ENCODE measurements around the gene RDX.

Gene RDX

DNA sequence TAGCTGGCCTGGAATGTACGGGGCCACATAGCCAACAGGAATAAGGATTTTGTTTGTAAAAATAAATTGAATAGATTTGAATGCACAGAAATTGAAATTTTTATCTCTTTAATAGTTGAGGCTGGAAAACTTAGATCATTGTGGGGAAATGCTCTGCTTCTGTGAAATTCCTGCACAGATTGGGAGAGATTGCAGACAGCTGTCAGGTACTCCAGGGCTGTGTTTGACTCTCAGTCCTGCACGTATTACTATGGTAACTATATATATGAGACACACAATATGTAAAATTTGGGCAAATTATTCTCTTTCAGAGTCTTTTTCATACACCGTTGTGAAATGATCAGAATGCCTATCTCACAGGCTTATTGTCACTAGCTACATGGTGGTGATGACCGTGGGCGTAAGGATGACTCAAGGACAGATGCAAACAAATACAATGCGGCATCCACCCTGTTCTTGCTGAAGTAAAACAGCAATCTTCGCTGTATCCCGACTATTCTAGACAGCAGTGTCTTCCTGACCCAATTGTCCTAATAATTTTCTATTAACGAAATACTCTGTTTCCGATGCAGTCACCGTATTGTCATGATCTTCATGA, 123.8 kb downstream of the RDX start:
- no peak for DNase-seq (ENCODE audit: low read depth in 3 of 3)

DNA sequence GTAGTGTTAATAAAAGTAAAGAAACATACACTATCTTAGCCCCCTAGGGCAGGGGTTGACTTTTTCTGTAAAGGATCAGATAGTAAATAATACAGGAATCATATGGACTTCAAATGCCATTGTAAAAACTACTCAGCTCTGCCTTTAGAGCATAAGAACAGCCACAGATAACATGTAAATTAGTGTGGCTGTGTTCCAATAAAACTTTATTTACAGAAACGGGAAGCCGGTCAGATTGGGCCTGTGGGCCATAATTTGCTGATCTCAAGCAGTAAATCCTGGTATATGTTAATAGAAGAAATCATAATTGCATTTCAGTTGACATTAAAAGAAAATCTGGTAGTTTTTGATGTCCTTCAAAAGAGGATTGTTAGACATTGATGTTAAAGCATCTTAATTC, 126.7 kb downstream of the RDX start:
- DNase-seq (ENCODE audit: low read depth in 3 of 3): no peak

DNA sequence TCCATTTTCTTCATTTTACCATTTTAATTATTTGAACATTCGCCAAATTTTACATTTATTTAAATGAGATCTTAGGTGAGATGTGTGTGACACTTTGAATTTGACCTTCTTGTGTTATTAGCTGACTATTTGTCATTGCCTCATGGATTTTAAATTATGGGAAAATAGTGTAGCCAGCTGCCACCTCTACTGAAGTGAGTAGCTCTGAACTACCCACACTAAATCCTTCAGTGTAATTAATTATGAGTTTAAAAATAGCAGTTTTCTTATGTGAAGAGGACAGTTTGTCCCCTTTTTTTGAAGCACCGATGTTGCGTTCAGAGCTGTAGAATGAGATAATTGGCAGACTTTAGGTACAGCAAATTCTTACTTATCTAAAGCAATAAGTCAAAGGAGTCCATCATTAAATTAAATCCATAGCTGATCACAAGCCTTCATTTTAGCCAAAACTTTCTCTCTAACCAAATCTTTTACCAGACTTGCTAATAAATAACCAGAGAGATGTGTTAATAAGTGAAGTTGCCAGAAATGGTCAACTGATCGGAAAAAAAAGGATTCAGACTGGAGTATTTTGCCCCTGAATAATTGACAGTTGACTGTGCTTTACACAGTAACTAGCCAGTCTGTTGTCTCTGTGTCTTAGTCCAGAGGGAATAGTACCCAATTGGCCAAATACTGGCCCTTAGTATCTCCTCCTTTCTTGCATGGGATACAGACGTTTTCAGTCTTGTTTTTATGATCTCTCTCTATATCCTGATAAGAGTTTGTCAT, 128.2 kb downstream of the RDX start:
- DNase-seq (ENCODE audit: low read depth in 3 of 3): no peak

DNA sequence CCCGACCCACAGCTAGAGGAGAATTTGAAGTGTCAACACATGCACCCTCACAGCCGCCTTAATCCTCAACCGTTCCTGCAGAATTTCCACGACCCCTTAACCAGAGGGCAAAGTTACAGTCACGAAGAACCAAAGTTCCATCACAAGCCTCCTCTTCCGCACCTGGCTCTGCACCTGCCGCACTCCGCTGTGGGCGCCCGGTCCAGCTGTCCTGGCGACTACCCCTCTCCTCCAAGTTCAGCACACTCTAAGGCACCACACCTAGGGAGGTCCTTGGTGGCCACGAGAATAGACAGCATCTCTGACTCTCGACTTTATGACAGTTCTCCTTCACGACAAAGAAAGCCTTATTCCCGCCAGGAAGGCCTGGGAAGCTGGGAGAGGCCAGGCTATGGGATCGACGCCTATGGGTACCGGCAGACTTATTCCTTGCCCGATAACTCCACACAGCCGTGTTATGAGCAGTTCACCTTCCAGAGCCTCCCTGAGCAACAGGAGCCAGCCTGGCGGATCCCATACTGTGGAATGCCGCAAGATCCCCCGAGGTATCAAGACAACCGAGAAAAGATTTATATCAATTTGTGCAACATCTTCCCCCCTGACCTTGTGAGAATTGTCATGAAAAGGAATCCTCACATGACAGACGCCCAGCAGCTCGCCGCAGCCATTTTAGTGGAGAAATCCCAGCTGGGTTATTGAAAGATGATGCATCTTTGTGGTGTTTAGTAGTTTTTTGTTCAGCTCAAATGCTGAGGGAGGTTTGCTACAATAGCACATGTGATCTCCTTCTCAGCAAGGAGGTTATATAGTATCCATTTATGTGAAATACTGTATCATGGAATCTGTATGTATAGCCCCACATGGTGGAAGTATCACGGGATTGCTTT, 131.1 kb downstream of the RDX start:
- no peak for DNase-seq (ENCODE audit: low read depth in 3 of 3)

DNA sequence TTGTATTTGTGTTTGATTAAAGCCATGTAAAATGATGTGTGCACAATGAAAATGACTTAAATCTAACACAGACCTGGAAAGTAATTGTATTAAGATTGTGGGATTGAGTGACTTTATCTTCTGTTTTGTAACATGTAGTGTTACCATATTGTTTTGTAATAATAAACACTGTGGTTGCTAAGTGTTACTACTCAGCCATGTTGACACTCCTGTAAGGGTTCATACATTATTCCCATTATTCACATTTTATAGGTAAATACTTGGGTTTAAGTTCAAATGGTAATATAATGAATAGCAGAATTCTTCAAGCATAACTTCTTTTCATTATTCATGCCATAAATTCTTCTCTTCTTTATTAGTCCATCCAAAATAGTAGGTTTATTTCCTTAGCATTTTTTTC, 134.2 kb downstream of the RDX start:
- no peak for DNase-seq (ENCODE audit: low read depth in 3 of 3)

DNA sequence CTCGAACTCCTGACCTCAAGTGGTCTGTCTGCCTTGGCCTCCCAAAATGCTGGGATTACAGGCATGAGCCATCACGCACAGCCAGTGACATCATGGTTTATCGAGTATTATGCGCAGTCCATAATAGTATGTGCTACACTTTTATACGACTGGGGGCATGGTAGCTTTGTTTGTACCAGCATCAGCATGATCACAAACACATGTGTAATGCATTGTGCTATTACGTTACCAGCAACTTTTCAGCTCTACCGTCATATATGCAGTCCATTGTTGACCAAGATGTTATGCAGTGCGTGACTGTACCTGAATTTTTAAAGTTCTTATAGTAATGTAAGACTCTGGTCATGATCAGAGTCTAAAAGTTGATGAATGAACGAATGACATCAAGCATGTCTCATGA, 135.4 kb downstream of the RDX start:
- no peak for DNase-seq (ENCODE audit: low read depth in 3 of 3)

DNA sequence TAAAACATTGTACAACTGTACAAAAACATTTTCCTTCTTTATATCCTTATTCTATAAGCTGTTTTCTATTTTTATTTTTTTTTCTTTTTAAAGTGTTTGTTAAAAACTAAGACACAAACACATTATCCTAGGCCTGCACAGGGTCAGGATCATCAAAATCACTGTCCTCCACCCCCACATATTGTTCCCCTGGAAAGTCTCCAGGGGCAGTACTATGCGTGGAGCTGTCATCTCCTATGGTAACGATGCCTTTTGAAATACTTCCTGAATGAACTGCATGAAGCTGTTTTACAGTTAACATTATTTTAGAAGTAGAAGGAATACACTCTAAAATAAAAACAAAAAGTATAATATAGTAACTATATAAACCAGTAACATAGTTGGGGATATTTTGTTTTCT, 136.0 kb downstream of the RDX start:
- no peak for DNase-seq (ENCODE audit: low read depth in 3 of 3)

DNA sequence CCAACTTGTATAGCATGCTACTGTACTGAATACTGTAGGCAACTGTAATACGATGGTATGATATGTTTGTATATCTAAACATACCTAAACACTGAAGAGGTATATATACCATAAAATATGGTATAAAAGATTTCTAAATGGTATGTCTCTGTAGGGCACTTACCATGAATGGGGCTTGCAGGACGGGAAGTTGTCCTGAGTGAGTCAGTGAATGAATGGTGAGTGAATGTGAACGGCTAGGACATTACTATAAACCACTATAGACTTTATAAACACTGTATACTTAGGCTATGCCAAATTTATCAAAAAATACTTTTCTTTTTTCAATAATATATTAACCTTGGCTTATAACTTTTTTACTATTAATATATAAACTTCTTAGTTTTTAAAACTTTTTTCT, 136.4 kb downstream of the RDX start:
- no peak for DNase-seq (ENCODE audit: low read depth in 3 of 3)

DNA sequence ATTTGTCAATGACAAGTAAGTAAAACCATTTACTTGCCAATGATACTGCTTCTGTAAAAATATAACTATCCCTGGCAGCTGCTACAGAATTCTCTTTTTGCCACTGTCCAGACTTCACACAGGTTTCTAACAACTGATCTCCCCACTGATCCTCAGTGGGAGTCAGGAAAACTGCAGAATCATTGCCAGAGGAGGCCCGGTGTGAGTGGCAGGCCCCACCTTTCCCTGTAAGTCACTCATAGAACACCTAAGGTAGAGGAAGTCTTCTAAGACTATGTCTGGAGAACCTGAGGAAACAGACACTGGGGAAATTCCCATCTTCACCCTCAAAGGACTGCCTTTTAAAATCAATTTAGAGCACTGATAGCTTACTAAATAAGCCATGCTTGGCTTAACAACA, 136.9 kb downstream of the RDX start:
- no peak for DNase-seq (ENCODE audit: low read depth in 3 of 3)

DNA sequence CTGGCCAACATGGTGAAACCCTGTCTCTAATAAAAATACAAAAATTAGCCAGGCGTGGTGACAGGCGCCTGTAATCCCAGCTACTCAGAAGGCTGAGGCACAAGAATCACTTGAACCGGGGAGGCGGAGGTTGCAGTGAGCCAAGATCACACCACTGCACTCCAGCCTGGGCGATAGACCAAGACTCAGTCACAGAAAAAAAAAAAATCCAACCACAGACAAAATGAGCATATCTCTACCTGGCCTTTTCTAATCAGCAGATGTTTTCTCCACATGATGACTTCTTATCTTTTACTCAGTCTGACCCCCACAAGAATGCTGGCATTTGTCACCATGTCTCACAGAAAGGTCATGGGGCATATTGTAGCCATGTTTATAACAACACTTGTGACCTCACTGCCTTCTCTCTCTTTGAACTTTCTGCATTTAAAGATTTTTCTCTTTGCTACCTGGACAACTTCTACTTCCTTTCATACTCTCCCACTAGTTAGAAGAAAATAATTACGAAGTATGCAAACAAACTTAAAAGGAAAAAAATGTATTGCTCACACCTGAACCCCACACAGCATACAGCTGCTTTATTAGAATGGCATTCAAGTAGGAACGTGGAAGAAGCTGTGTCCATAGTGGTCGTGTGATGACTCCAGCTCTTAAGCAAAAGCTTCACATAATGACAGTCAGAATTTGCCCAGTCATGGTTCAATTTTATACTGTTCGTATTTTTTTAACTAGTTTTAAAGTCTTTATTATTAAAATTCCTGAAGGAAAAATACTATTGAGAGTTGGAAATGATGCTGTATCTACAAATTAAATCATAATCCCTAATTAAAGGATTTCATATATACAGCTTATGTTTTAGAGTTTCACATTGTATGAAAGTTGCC, 137.9 kb downstream of the RDX start:
- DNase-seq (ENCODE audit: low read depth in 3 of 3): no peak

DNA sequence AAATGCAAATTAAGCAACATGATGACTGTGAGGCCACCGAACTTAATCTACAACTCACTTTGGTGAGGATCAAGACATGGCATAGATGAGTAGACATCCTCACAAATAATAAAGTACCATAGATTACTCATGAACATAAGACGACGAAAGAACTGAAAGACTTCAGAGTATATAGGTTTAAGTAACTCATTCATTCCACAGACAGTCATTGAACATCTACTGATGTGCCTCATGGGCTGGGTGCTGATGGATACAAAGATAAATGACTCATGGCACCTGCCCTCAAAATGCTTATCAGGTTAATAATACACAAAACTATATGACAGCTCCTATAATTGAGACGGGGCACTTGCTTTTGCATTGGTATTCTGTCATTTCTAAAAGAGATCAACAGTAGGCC, 139.9 kb downstream of the RDX start:
- no peak for DNase-seq (ENCODE audit: low read depth in 3 of 3)

DNA sequence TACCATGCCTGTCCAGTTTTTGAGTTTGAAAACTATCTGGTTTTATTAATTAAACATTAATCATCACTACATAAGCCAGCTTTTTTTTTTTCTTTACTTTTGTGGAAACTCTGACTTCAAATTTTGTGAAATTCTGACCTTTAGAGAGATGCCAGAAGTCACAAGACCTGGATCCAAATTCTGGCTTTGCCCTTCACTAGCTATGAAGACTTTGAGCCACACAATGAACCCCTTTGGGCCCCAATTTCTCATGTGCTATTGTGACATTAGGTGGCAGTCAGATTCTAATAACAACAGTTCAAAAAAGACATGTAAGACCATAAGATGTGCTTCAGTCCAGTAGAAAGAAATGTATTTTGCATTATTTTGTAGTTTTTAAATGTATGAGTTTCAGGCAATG, 142.9 kb downstream of the RDX start:
- no peak for DNase-seq (ENCODE audit: low read depth in 3 of 3)

DNA sequence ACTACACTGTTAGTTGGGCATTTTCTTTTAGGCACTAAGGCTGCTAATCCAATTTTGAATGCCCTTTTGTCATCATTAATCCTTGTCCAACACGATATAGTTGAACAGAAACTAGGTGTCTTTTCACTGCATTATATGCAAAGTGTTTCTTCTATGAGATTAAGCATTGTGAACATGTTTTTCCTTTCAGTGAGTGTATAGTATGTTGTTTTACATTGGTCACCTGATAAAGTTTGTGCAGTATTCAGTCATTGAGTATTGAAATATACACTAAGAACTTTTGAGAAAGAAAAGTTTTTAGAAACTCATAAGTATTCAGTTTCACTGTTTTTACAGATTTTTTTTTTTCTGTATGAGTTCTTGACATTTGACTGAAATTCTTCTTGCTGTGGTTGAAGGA, 144.2 kb downstream of the RDX start:
- no peak for DNase-seq (ENCODE audit: low read depth in 3 of 3)

DNA sequence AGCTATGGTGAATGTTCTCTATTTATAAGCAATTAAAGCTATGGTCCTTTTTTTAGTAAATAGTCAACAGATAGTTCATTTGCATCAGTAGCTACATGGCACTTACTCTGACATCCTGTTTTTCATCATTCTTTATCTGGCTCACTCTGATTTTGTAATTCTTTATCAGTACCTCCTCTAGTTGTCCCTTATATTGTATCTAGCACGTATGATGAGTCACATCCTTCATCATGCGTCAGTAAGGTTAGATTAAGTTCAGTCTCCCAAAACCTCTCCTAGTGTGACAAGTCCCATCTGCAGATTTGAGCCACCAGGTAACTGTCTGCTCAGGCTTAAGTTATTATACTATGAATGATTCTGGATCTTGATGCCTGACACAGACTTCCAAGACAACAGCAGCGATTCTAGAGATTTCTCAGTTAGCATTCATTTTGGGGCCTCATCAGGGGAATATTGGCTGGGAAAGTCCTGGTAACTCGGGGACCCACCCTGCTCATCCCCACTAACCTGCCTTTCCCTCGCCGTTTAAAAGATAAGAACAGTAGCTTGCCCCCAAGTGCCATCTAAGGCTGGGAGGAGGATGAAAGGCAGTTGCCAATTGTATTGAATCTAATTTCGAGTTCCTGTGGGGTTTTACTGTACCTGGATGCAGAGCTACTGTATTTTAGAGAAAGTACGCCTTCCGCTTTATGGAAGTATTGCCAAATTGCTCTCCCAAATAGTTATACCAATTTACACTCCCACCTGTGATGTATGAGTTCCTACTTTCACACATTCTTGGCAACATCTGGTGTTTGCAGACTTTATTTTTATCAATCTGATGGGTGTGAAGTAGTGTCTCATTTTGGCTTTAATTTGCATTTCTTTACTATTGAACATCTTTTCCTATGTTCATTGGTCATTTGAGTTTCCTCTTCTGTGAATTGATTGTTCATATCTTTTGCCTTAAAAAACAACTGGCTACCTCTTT, 147.4 kb downstream of the RDX start:
- DNase-seq (ENCODE audit: low read depth in 3 of 3): no peak

DNA sequence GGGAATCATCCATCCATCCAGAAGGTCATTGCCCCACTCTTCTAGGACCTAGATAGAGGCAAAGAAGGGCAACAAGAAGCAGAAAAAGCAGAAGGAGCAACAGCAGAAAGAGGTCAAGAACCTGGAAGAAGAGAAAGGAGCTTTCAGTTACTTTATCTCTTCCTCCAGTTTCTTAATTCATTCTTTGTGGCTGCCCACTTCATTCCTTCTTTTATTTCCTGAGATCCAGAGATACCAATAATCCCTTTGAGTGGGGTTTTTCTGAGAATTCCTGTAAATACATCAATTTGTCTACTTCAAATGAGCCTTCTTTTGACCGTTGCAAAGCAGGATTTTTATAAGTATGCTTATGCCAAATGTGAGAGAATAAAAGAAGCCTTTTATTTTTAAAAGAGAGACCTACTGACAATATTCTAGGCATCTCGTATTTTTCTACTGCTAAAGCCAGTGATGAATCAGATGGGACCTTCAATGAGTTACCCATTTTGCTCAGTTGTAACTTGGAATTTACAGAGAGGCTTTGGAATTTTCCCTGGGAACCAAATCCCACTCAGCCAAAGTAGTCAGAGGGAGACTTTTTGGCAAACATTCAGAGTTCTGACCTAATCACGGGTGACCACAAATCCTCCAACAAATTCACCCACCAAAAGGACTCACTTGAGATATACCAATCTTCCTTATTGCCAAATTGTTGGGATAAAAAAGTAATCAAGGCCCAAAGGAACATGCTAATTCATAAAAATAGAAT, 148.3 kb downstream of the RDX start:
- no peak for DNase-seq (ENCODE audit: low read depth in 3 of 3)

DNA sequence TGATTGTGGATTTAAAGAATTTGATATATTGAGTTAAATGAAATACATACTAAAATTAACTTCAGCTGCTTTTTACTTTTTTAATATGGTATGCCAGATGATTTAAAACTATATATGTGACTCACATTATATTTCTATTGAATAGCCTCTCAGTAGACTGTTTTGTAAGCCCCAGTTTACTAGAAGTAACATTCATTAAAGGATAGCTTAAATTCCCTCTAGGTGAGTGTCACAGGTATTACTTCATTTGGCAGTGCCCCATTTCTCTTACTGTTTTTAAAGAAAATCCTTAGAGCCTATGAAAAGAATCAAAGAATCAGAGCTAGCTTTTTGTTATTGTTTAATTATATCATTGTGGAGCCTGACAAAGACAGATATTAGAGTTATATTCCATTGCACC, 154.6 kb downstream of the RDX start:
- no peak for DNase-seq (ENCODE audit: low read depth in 3 of 3)

DNA sequence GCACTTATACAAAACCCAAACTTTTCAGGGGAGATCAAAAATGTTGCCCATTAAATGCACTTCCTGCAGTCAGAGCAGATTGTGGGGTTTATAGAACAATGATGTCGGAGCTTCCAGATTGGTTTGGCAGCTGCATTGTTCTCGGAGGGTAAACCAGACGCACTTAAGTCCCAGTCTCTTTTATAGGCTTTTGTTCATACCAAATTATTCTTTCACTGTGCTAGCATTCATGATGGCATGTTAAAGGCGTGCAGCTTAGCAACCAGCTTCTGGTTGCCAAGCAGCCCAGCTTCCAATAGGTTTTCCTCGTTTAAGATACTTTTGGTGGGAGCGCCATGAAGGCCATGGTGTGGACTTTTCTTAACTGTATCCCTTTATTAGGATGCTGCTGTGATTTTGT, 162.3 kb downstream of the RDX start:
- no peak for DNase-seq (ENCODE audit: low read depth in 3 of 3)

DNA sequence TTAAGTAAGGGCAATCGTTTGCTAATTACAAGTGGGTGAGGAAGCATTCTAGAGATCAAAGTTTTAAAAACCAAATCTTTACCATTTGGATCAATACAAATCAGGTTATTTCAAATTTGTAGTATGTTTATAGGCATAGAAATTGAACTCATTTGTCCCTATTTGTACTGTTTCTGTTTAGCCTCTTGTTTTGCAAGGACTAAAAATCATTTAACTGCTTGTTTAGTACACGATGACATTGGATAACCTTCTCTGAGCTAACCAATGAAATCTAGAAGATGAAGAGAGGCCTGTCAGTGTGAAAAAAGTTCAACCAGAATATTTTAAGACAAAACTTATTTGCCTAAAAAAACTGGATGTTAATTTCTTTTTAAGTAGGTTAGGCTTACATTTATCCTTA, 163.3 kb downstream of the RDX start:
- DNase-seq (ENCODE audit: low read depth in 3 of 3): no peak

DNA sequence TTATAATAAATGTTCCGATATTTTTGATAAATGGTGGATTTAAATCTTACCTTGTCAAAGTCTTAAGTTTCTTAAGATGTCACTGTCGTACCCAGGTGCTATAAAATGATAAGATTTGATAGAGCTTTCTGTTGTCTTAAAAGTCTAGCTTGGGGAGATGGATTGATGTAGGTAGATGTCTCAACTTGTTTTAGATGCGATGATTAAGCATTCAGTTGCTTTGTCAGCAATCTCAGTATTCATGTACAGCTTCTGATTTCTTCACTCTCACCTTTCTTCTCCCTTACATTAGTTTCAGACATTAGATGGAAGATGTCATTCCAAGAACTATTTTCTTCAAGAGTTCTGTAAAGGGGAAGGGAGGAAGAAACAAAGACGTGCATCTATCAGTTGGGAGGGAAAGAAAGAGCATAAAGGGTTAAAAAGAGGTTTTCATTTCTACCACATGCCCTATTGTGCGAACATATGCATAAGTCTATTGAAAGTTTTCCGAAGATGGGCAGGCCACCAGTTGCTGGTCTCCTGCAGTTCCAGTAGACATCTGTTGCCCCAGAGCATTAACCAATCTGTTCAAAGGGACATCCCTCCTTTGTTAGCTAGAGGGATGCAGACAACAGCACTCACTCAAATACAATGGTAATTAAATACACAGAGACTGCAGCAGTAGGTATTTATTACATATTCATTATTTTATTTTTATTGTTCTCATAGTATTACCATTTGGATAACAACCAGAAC, 164.9 kb downstream of the RDX start:
- DNase-seq (ENCODE audit: low read depth in 3 of 3): no peak
